ENCODE results near the gene CRADD.

- no peak for TF ChIP-seq CTCF (IDR thresholded peaks at IDR 0.05)
- TF ChIP-seq EZH2 (IDR thresholded peaks at IDR 0.05; ENCODE audit: borderline replicate concordance, insufficient read depth, low read depth, low read length, poor library complexity, severe bottlenecking), result no peak
Observed at GRCh38 chr12:93943780-93944179, 266.6 kb downstream of the CRADD start.
